Activated T-cell treated with anti-CD3 and anti-CD28 coated beads for 4 hours (primary cell): Measurements from ENCODE around the gene TELO2.

Experiments used
- DNase-seq: peaks from one replicate; pipeline ENCODE4 v3.0.0-alpha.2; 2020

TELO2 gene

DNA sequence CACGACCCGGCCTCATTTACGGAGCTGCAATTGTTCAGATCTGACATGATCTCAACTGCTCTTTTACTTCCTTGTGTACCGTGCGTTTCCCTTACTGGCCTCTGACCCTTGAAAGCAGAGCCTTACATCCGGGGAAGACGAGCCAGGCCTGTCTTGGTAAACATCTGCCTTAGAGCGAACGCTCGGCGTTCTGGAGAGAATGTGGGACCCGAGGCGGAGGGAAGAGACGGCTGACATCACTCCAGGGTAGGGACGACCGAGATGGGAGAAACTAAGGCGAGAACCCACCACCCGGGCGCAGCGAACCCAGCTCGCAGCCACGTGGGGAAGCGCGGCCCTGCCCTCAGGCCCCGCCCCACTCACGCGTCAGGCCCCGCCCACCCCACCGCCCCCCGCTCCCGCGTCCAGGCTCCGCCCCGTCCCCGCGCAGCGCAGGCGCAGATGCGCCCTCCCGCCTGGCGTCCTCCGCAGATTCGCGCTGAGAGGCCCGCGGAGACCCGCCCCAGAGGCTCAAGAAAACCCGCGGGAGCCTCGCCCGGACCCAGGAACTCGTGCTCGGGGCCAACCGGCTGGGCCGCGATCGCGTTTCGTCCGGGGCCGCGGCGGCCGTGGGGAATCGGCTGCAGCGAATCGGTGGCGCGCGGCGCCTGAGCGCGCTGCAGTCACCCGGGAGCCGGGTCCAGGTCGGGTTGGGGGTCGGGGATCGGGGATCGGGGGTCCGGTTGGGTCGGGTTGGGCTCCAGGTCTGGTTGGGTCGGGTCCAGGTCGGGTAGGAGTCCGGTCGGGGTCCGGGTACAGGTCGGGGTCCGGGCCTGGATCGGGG is at the start of gene TELO2:
TELO2 (plus strand) TSS at position 438 of the 823 bp plus-strand sequence. CDS start 922 bp downstream, outside the sequence.
- DNase-seq = peak; percentile 78

DNA sequence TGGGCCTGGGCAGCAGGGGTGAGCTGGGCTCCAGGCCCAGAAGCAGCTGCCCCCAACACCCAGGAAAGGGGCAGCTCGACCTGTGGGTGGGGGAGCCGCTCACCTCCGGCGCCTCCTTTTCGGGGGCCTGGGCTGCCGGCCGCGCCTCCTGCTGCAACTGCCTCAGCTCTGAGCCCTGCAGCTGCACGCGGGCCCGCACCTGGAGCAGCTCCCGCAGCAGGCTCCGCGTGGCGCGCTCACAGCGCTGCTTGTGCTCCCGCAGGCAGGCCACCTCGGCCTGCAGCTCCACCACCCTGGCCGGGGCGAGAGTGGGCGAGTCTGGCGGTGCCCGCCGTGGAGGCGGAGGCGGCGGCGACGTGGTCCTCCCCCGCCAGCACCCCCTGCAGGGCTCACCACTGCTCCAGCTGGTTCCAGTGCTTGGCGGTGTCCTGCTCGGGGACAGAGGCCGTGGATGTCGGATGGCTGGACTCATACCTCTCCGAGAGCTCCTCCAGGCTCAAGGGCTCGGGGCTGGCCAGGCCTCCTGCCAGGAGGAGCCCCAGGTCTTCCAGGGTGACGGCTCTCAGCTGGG is 49.7 kb upstream of the TELO2 start:
- no peak for DNase-seq

DNA sequence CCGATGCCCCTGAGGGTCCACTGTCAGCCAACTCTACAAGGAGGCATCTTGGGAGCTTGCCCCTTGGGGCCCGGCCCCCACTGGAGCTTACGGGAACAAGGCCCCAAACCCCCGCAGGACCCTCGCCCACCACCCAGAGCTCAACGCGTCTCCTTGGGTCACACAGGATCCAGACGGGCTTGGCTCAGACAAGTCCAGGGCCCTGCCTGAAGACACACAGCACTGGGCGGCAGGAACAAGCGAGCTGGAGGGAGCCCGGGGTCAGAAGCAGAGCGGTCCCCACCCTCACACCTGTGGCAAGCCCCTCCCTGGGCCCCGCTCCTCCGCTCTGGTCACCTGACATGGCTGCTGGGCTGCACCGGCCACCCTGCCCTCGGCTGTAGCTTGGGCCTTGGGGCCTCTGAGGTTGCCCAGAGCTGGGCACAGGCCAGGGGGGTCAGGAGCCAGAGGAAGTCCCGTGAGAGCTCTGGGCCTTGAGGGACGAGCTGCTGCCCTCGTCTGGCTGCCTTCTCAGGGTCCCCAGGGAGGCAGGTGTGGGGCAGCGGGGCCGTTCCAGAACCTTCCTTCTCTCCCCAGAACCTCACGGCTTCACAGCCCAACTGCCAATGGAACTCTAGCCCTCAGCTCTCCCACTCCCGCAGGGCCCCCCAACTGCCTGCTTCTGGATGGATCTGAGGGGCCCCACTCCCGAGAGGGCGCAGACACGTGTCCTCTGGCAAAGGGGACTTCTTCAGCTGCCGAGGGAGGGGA is 49.0 kb upstream of the TELO2 start, which contains the start of gene CCDC154:
CCDC154 (minus strand) TSS at position 577 of the 750 bp plus-strand sequence; CDS start at position 343, 234 bp downstream.
- no peak for DNase-seq

DNA sequence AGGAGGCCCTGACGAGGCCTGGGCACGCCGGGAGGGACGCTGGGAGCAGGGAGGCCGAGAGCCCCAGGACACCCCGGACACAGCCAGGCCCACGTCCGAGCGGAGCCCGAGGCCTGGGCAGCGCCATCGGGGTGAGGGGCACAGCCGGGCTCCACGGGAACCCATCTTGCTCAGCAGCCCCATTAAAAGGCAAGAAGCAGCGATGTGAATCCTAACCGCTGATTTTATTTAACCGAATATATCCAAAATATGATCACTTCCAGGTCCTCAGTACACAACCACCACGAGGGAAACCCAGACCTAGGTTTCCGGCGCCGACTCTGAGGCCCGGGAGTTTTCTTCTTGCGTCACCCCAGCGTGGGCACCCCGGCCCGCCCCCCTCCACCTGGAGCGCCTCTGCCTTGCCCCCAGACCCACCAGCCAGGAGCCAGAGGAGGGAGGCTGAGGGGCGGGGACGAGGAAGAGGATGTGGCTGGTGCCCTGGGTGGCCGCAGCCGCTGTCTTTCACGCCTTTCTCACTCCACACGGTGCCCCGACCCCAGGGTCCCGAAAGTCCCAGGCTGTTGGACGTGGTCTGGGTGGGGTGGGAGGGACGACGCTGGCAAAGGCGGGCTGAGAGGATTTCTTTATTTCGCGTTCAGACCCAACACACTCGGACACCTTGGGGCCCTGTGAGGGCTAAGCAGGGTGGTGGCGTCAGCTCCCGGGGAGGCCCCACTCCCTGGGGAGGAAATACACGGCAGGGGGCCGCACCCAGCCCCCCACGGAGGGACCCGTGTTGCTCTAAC is 48.2 kb upstream of the TELO2 start:
- DNase-seq = no peak

DNA sequence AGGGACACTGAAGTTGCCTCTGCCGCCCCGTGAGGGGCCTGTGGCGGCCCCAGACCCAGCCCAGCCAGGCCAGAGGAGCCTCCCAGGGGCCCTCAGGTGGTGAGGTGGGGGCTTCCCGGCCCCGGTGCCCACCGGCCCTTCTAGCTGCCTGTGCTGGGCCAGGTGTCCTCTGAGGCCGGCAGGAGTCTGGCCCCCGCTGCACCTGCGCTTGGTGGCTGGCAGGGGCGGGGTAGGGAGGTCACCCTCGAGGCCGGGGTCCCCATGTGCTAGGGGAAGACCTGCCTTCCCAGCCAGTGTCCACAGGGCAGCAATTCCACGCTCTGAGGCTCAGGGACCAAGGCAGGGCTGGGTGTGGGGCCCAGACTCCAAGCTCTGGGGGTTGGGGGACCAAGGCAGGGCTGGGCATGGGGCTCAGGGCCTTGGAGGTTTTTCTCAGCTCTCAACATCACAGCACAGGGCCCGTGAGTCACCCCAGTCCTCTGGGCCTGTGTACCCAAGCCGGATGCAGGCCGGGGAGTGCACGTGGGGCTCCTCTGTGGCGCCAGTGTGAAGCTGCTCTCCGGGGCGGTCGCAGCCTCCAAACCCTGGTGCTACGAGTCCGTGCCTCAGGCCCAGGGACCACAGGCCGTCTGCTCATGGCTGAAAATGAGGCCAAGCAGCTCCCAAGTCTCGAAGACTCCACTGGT is 47.5 kb upstream of the TELO2 start:
- DNase-seq = no peak

DNA sequence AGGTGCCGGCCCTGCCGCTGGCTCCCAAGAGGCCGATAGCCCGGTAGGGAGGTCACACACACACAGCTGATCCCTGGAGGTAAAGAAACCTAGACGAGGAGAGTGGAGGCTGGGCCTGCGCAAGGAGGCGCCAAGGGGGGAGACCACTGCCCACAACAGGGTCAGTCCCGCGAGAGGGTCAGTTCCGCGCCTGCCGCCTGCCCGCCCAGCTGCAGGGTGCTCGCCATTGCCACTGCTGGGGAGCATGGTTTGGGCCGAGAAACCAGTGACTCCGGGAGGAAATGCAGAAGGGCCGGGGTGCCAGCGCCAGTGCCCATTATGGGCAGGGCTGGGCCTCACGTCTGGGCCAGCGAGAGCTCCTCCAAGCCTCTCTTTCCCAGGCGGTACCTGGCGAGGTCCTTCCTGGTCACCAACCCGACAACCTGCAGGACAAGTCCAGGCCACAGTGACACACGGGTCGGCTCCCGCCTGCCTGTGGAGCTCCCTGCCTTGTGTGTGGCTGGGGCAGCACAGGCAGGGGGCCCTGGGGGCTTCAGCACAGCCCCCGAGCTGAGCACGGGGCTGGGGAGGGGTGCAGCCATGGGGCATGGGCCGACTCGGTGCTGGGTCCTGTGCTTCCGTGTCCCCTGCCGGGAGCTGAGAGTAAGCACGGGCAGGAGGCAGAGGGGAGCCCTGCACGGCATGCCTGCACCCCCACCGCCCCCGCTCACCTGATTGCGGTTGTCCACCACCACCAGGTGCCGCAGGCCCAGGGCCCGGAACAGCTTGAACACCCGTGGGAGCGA is 46.7 kb upstream of the TELO2 start:
- DNase-seq = no peak

DNA sequence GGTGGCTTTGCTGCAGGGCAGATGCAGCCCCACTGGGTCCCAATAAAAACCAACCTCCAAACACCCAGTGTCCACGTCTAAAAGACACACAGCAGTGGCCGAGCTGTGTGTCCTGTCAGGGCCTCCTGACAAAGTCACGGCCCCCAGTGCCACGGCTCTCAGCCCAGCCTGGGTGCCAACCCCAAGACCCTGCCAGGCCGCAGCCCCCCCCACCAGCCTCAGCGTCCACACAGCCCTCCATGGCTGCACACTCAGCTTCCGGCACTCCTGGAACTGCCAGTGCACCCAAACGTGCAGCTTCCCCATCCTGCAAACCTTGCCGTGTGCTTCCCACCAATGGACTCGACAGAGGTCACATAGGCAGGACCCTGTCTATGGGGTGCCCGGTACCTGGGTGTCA is 45.2 kb upstream of the TELO2 start:
- no peak for DNase-seq

DNA sequence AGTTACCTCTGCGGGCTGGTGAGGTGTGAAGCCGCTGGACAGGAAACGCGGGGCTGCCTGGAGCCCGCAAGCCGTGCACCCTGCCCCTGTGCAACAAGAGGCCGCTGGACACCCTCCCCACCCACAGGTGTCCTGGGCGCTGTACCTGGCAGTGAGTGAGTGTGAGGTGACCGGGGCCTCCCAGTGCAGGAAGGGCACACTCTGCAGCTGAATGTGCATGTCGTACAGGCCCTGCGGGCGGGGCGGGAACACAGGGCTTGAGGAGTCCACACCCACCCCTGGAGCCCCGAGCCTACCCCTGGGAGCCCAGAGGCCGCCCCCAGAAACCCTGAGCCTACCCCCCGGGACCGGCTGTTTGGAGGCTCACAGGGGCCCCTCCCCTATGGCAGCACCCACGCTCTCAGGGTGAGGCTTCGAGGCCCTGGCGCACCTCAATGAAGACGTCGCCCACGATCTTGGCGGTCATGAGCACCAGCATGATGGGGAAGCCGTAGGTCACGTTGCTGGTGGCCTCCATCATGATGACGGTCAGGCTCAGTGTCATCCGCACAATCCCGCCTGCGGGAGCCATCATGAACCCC is 44.5 kb upstream of the TELO2 start:
- no peak for DNase-seq

DNA sequence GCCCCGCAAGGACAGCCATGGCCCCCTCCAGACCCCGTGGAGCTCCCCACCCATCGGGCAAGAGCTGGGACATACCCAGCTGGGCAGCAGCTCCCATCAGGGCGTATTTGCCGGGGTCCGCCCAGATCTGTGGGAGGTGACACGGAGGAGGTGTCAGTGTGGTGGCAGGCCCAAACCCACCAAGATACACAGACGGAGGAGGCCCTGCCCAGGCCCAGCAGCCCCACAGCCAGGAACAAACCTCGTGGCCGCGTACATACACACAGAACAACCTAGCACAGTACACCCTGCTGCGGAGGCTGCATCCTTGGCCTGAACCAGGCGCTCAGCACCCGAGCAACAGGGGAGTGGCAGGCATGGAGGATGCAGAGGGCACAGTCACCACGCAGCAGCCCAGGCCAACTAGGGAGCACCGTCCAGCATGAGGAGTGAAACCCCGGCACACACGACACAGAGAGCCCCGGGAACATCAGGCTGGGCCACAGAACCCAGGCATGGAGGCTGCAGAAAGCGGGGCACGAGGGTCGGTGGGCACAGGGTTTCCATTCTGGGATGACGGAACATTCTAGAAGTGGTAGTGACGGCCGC is 43.9 kb upstream of the TELO2 start:
- DNase-seq = no peak

DNA sequence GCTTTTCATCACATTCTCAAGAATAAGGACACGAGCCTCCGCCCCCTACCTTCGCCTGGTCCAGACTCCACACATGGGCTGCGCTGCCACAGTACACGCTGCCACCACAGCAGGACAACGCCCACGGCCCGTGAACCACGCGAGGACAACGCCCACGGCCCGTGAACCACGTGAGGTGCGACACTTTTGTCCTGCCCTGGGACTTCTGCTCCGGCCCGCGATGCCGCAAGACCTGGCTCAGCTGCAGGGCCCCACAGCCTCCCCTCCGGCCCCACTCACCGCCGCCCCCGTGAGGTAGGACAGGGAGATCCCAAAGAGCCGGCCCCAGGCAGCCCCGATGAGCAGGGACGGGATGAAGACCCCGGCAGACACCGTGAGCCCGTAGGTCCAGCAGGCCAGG is 42.9 kb upstream of the TELO2 start:
- DNase-seq = no peak

DNA sequence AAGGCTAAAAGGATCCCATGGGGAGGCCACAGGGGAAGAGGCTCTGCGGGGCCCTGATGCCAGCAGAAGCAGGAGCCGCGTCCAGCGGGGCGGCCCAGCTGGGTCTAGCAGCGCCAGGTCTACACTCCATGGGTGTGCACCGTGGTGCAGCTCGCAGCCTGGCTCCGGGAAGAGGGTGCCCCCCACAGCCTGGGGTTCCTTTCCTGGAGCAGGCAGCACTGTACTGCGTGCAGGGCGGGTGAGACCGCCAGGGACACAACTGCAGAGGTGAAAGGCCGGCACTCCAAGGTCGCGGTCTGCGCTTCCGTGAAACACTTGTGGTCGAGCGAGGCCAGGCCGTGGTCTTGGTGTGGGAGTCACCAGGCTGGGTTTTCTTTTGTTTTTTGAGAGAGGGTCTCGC is 42.3 kb upstream of the TELO2 start:
- no peak for DNase-seq

DNA sequence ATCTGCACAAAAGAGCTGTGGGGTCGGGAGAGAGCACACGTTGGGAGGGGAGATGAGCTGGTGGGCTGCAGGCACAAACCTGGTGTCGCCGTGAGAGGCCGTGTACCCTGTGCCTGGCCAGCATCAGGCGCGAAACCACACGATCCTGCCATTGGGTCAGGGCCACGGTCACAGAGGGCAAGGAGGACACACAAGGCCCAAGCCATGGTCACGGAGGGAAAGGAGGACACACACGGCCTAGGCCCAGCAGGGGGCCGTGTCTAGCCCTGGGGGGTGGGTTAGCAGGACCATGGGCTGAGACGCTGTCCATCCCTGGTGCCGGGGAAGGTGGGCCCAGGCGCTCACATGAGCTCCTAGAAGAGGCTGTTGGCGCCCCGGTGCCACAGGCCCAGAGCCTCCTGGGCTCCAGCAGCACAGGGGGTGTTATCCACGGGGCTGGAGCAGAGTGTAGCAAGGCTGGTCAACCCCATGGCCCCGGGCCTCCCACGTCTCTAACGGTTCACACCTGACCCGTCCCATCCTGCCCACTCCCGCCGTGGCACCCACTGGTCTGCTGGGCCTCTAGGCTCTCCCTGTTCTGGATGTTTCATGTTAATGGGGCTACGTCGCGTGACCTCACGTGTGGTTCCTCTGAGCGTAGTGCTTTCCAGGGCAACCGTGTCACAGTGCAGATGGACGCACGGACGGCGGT is 41.3 kb upstream of the TELO2 start:
- DNase-seq = no peak

DNA sequence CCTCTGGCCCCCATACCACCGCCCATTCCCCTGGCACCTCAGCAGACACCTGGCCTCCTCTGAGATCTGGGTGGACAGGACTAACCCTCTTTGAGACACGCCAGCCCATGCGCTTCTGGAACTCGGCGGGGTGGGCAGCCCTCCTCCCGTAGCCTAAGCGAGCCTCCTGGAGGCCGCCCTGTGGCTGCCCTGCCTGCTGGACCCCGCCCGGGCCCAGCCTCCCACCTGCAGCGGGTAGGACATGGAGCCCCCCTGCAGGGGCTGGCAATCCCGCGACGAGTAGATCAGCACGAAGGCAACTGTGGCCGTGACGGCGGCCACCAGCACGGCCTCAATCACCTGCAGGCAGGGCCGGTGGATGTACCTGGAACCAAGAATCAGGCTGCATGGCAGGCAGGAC is 40.6 kb upstream of the TELO2 start:
- no peak for DNase-seq

DNA sequence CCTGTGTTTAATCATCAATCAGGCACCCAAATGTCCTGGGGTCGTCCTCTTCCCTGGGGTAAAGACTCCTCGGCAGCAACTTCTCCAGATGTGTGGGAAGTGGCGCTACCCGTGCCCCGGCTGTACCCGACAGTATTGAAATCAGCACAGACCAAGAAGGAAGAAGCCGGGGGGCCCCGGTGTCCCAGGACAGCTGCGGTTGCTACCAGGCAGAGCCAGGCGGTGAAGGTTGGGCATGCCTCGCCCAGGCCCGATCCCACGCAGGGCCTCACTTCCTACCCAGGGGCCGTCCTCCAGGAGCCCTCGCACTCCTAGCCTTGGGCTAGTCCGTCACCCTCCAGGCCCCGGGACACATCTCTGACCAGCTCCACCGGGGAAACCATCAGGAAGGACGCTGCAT is 39.8 kb upstream of the TELO2 start:
- no peak for DNase-seq

DNA sequence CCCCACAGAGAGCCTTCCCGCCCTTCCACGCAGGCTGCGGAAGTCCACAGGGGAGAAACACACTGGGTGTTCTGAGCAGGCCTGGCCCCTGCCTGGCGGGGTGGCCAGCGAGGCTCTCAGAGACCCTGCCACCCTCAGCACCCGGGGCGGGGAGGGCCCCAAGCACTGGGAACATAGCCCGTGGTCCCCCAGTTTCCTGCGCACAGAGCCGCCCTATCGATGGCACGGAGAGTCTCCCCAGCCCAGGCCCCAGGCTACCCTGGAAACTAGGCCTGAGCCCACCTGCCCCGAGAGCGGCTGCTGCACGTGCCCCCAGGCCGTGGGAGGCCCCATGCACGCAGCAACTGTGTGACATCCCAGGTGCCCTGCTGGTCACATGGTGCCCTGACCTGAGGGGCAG is 38.6 kb upstream of the TELO2 start:
- no peak for DNase-seq

DNA sequence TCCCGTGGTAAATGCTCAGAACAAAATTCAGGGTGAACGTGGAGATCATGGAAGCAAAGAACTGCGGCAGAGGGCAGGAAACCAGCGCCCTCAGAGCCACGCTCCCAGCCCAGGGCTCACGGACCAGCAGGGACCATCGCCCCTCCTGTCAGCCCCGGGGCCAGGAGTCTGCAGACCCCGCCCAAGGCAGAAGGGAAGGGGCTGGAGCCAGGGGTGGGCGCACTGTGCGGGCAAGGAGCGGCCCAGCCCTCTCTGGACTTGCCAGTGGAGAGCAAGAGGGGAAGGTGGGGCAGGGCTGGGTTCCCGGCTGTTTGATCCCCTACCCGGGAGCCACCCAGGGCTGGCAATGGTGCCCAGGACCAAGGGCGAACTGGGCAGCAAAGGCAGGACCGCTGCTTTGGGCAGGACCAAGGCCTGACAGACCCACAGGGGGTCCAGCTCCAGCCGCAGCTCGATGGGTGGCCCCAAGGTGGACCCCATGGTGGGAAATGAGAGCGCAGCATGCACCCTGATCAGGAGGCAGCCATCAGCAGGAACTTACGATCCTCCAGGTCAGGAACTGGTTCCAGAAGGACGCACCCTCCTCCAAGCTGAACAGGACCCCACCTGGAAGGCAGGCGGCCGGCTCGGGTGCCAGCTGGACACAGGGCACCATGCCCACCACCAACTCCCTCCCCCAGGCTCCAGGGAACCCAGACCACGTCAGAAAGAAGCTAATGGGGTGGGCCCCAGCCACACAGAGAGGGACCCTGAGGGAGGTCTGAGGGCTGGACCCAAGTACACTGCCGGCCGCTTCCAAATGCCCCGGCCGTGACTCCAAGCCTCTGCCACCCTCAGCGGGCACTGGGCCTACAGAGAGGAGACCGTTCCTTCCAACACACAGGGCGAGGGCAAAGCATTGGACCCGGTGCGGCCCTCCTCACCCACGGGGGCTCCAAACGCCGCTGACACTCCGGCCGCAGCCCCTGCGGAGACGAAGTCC is 37.7 kb upstream of the TELO2 start:
- no peak for DNase-seq

DNA sequence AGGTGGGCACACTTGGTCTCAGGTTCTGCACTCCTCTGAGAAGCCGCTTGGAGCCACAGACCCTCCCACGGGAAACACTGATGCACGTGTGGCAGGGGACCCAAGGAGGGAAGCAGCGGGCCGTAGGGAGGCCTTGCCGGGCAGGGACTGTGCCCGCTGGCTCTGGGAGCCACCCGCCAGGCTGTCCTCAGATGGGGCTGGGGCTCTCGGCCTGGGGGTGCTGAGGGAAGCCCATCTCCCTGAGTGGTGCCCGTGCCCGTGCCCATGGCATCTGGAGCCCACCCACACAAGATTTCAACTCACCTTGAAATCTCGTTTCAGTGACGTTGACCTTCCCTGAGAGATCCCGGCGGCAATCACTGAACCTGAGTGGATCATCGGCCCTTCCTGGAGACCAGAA is 36.2 kb upstream of the TELO2 start:
- DNase-seq = no peak

DNA sequence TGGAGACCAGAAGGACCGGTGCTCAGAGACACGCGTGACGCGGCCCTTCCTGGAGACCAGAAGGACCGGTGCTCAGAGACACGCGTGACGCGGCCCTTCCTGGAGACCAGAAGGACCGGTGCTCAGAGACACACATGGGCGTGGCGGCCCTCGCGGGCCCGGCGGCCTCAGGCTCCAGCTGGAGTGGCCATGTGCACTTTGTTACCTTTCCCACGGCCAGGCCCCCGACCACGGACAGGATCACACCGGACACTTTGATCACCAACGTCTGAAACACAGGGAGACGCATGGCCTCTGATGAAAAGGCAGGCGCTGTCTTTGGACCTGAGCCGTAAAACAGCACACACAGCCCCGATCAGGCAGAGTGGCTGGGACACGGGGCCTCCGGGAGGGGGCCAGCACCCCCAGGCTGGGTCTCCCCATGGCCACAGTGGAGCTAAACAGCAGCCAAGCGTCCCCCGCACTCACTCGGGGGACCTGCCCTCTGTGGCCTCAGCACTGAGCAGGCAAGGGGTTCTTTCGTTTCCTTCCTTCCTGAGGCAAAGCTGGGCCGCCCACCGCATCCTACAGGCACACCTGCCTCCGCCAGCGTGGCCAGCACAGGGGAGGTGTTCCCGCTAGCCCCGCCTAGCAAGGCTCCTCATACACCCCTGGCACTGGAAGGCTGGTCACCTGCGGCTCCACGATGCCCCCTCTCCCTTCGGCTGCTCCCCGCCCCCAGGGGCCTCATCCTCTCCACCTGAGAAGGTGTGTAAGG is 35.5 kb upstream of the TELO2 start:
- no peak for DNase-seq
